ENCODE results near the gene TMEM62. TPM values are rescaled to one million over a fixed set of nuclear protein-coding genes. Genes with fewer than 3 reads are reported as not detected.

Gene TMEM62
- 10 to 100 TPM; 15.8 to 49.2 (median 22.1) TPM for total RNA-seq

DNA sequence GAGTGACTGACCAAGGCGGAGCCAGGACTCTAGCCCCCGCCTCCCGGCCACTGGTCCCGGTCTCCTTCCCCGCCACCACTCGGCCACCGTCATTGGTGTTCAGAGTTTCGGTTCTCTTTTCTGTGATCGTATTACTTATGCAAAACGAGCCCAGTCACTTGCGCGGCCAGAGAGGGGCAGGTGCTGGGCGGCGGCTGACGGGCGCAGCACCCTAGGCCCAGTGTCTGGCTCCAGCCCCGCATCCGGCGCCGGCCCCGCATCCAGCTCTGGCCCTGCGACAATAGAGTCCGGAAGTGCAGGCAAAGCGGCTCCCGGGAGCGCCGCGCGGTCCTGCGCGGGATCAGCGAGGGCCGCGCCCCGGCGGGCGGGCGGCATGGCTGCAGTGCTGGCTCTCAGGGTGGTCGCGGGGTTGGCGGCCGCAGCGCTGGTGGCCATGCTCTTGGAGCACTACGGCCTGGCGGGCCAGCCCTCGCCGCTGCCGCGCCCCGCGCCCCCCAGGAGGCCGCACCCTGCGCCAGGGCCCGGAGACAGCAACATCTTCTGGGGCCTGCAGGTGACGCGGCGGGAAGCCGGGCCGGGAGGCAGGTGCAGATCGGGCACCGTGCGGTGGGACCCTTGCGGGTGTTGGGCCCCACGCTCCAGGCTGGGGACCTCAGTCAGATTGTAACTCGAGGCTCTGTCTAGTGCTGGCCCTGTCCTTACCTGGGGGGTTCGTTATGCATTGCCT is at the start of gene TMEM62:
TSS of gene TMEM62 (plus strand) at position 157 of the 727 bp plus-strand sequence. CDS start at position 374, 217 bp downstream.
- intact Hi-C loops (cut with DNase I): no loop called here
- Histone ChIP-seq H3K4me1 (peaks cover 5 to 37% (median 5%) of the 10 kb centered on the region in 3 donors), H3K9me3 (no peaks in the 10 kb centered on the region), H3K27me3 (no peaks in the 10 kb centered on the region), H3K36me3 (peaks cover 0 to 32% (median 5%) of the 10 kb centered on the region in 3 donors), H3K4me3 (peak within 1 kb of the TSS; percentile 69 to 97 (median 82)), H3K27ac (peak within 1 kb of the TSS; percentile 85 to 93 (median 86))
- WGBS, 2 donors: 0 to 1% methylated on average over 8 to 15 of the region's 66 CpGs
- DNase-seq: peak; percentile 33
- TF ChIP-seq, protein P1, sequence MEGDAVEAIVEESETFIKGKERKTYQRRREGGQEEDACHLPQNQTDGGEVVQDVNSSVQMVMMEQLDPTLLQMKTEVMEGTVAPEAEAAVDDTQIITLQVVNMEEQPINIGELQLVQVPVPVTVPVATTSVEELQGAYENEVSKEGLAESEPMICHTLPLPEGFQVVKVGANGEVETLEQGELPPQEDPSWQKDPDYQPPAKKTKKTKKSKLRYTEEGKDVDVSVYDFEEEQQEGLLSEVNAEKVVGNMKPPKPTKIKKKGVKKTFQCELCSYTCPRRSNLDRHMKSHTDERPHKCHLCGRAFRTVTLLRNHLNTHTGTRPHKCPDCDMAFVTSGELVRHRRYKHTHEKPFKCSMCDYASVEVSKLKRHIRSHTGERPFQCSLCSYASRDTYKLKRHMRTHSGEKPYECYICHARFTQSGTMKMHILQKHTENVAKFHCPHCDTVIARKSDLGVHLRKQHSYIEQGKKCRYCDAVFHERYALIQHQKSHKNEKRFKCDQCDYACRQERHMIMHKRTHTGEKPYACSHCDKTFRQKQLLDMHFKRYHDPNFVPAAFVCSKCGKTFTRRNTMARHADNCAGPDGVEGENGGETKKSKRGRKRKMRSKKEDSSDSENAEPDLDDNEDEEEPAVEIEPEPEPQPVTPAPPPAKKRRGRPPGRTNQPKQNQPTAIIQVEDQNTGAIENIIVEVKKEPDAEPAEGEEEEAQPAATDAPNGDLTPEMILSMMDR (IDR thresholded peaks at IDR 0.05): peak in 2 of 6 experiments; percentile 10 to 27
- peak in 2 of 4 donors; percentile 85 for TF ChIP-seq POLR2A (IDR thresholded peaks at IDR 0.05)

DNA sequence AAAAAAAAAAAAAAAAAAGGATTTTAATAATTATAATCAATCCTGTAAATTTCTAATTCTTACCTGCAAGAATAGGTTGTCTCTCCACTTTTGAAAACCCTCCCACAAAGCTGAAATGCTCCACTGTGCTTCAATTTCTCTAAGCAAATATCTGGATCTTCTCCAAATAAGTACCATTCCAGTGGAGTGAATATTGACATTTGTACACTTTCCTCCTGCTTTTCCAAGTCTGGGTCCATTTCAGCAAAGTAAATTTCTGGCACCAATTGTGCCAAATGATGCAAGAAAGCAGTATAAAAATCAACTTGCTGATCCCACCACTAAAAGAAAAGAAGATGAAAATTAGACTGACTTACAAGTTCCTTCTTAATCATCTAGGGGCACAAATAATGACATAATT is 47.5 kb upstream of the TMEM62 start:
- intact Hi-C loops (cut with DNase I): no loop called here
- H3K36me3 ChIP-seq: peaks cover 0 to 47% (median 2%) of the 10 kb centered on the region in 3 donors

DNA sequence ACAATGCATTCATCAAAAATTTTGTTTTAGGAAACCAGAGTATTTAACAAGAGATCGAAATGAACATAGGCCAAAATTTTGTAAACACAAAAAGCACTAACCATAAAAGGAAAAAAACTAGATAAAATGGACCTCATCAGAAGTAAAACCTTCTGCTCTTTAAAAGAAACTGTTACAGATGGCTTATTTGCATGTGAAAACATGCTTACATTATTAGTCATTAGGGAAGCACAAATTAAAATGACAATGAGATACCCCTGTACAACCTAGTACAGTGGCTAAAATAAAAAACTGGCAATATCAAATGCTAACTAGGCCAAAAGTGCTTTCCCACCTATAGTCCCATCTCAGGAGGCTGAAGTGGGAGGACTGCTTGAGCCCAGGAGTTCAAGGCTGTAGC is 46.8 kb upstream of the TMEM62 start:
- DNase-seq: no peak
- intact Hi-C loops (cut with DNase I): no loop called here
- no peaks in the 10 kb centered on the region for H3K27me3 ChIP-seq
- 36 to 45% methylated on average over 1 of the region's 1 CpG for WGBS, 2 donors
- no peak overlapping the region for H3K4me3 ChIP-seq
- H3K9me3 ChIP-seq: no peaks in the 10 kb centered on the region
- TF ChIP-seq, protein P1 (IDR thresholded peaks at IDR 0.05): no peak
- TF ChIP-seq POLR2A (IDR thresholded peaks at IDR 0.05): no peak
- H3K27ac ChIP-seq: peak overlapping the region in 2 of 4 donors; percentile 17 to 45
- peaks cover 0 to 41% (median 0%) of the 10 kb centered on the region in 3 donors for H3K36me3 ChIP-seq
- peaks cover 0 to 25% (median 2%) of the 10 kb centered on the region in 3 donors for H3K4me1 ChIP-seq

More for the DNA sequence above, 47.5 kb upstream of the TMEM62 start:
- peaks cover 0 to 25% (median 2%) of the 10 kb centered on the region in 3 donors for H3K4me1 ChIP-seq
- no peak for DNase-seq
- H3K4me3 ChIP-seq: no peak overlapping the region
- peak overlapping the region in 2 of 4 donors; percentile 19 to 45 for H3K27ac ChIP-seq
- H3K9me3 ChIP-seq: no peaks in the 10 kb centered on the region
- H3K27me3 ChIP-seq: no peaks in the 10 kb centered on the region
- TF ChIP-seq POLR2A (IDR thresholded peaks at IDR 0.05): no peak
- TF ChIP-seq, protein P1 (IDR thresholded peaks at IDR 0.05): no peak

DNA sequence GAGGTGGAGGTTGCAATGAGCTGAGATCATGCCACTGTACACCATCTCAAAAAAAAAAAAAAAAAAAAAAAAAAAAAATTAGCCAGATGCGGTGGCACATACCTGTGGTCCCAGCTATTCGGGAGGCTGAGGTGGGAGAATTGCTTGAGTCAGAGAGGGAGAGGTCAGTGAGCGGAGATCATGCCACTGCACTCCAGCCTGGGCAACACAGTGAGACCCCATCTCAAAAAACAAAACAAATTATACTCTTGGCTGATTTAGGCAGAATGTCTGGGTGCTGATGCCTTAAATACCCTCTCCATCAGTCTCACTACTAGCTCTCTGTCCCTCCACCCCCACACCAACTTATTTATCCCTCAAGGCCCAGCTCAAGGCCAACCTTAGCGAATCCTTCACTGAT is 41.5 kb upstream of the TMEM62 start:
- Histone ChIP-seq H3K4me1 (peaks cover 7 to 41% (median 12%) of the 10 kb centered on the region in 3 donors), H3K27me3 (no peaks in the 10 kb centered on the region), H3K36me3 (peaks cover 0 to 5% (median 0%) of the 10 kb centered on the region in 3 donors), H3K4me3 (no peak overlapping the region), H3K27ac (peak overlapping the region in 3 of 4 donors; percentile 40 to 49 (median 41)), H3K9me3 (no peaks in the 10 kb centered on the region)
- TF ChIP-seq, protein P1 (IDR thresholded peaks at IDR 0.05): no peak
- no peak for TF ChIP-seq POLR2A (IDR thresholded peaks at IDR 0.05)
- intact Hi-C loops (cut with DNase I): no loop called here
- WGBS, 2 donors: 96 to 99% methylated on average over 4 of the region's 4 CpGs
- DNase-seq: no peak

DNA sequence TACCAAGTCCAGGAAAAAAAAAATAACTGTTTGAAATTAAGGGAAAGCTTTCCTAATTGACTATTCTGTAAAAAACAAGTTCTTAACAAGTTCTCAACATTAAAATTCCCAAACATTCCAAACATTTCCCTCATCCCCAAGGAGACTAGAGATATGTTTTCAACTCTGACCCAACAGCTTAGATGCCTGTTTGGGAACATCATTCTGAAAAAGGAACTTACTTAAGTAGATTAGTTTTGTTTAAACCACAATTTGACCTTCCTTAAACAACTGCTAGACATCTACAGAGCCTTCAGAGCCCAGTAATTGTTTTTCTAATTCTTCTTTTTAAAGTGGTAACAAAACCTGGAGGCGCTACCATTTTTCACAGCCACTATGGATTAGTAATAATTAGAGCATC is 40.4 kb upstream of the TMEM62 start:
- 58 to 87% methylated on average over 1 of the region's 1 CpG for WGBS, 2 donors
- Histone ChIP-seq H3K27me3 (no peaks in the 10 kb centered on the region), H3K27ac (peak overlapping the region in 3 of 4 donors; percentile 41 to 49 (median 45)), H3K9me3 (no peaks in the 10 kb centered on the region), H3K4me1 (peaks cover 7 to 43% (median 12%) of the 10 kb centered on the region in 3 donors), H3K36me3 (peaks cover 0 to 16% (median 0%) of the 10 kb centered on the region in 3 donors), H3K4me3 (no peak overlapping the region)
- intact Hi-C loops (cut with DNase I): no loop called here
- DNase-seq: no peak
- TF ChIP-seq, protein P1 (IDR thresholded peaks at IDR 0.05): no peak
- TF ChIP-seq POLR2A (IDR thresholded peaks at IDR 0.05): no peak
